A549 (cell line): Measurements from ENCODE around the gene RAB29. TPM values are rescaled to one million over a fixed set of nuclear protein-coding genes. Genes with fewer than 3 reads are reported as not detected.

ENCODE experiments used
- ATAC-seq, 2 experiments: fragments of 200-7000 bp in 1 of 2; fragments of >200 bp in 1 of 2; cut with Nextera tagmentation in 1 of 2; cut with Tn5 transposase in 1 of 2; 3 replicates each; pipeline versions ENCODE4 v1.8.0 to v1.9.1; 2018 to 2020; ENCODE audit warnings: mild to moderate bottlenecking in 1 of 2, moderate library complexity in 1 of 2
- CTCF ChIA-PET: fragments of 300-600 bp; sonication (Branson Sonifier 250); formaldehyde crosslinking; extraction: SDS; loops from one replicate; lab custom pipeline; 2021; ENCODE audit warnings: antibody characterized with exemption, inconsistent platforms; lab: Yijun Ruan, JAX
- POLR2A ChIA-PET: fragments of 350-600 bp; formaldehyde crosslinking; extraction: SDS; loops from one replicate; lab custom pipeline; 2021; ENCODE audit warnings: antibody characterized with exemption, inconsistent platforms; lab: Yijun Ruan, JAX
- DNase-seq, 2 experiments: peaks; one replicate each; pipeline versions ENCODE4 v3.0.0 to v3.0.0-alpha.2; 2011 to 2016; ENCODE audit warnings: low read depth in 1 of 2, low spot score in 1 of 2
- FAIRE-seq: peaks from 2 replicates; lab custom pipeline; 2011; peaks lifted over from hg19 to GRCh38; lab: Jason Lieb, UNC
- H3K27ac ChIP-seq, 2 experiments: fragments of >200 bp; sonication (Bioruptor Twin); formaldehyde crosslinking; 3 replicates each; pipeline ENCODE4 v1.5.1; 2016 to 2017
- H3K4me1 ChIP-seq: fragments of >200 bp; sonication (Bioruptor Twin); formaldehyde crosslinking; 3 replicates; pipeline ENCODE4 v1.6.1; 2016
- H3K4me2 ChIP-seq: fragments of >200 bp; sonication (Bioruptor Twin); formaldehyde crosslinking; 3 replicates; pipeline ENCODE4 v1.6.1; 2016
- H3K4me3 ChIP-seq: fragments of >200 bp; sonication (Bioruptor Twin); formaldehyde crosslinking; 3 replicates; pipeline ENCODE4 v1.5.1; 2016
- H3K9me3 ChIP-seq: fragments of >200 bp; sonication (Bioruptor Twin); formaldehyde crosslinking; 3 replicates; pipeline ENCODE4 v1.6.1; 2016
- BHLHE40 ChIP-seq: IDR thresholded peaks from 2 replicates; pipeline ENCODE4 v1.6.1; 2012; ENCODE audit warnings: low read depth, low read length, inconsistent platforms
- CEBPB ChIP-seq, 2 experiments: fragments of >200 bp in 1 of 2; sonication (Bioruptor Twin) in 1 of 2; formaldehyde crosslinking in 1 of 2; IDR thresholded peaks; 2 replicates each; pipeline ENCODE4 v1.6.1; 2012 to 2016
- CHD2 ChIP-seq: fragments of 150-350 bp; IDR thresholded peaks from 2 replicates; pipeline ENCODE4 v1.6.1; 2014; ENCODE audit warnings: low read length; ENCODE audit not compliant: partially characterized antibody
- EHF ChIP-seq: fragments of 250-450 bp; sonication (Bioruptor Pico); IDR thresholded peaks from 2 replicates; pipeline ENCODE4 v1.5.0; 2020; ENCODE audit warnings: mild to moderate bottlenecking
- ESRRA ChIP-seq: fragments of 150-350 bp; IDR thresholded peaks from 2 replicates; pipeline ENCODE4 v1.6.1; 2014; ENCODE audit warnings: mild to moderate bottlenecking, low read length, borderline replicate concordance
- FOSL2 ChIP-seq, 2 experiments: fragments of 450-650 bp in 1 of 2; fragments of >200 bp in 1 of 2; sonication (Bioruptor Twin) in 1 of 2; formaldehyde crosslinking; IDR thresholded peaks; 2 replicates each; pipeline versions ENCODE4 v1.5.0 to v1.6.1; 2016 to 2020; ENCODE audit warnings: mild to moderate bottlenecking in 1 of 2, moderate library complexity in 1 of 2
- HDAC2 ChIP-seq: fragments of 200-600 bp; sonication (generic); IDR thresholded peaks from 2 replicates; pipeline ENCODE4 v1.6.1; 2016
- HOXB13 ChIP-seq: fragments of 250-450 bp; sonication (Bioruptor Pico); IDR thresholded peaks from 2 replicates; pipeline ENCODE4 v1.5.0; 2020; ENCODE audit warnings: low read depth, mild to moderate bottlenecking, moderate library complexity
- HOXB5 ChIP-seq: fragments of 250-450 bp; sonication (Bioruptor Pico); IDR thresholded peaks from 2 replicates; pipeline ENCODE4 v1.5.0; 2020; ENCODE audit warnings: mild to moderate bottlenecking, moderate library complexity
- KDM5A ChIP-seq: fragments of 200-600 bp; sonication (generic); IDR thresholded peaks from 2 replicates; pipeline ENCODE4 v1.6.1; 2016; ENCODE audit warnings: antibody characterized with exemption, mild to moderate bottlenecking
- MAFK ChIP-seq: fragments of 450-650 bp; IDR thresholded peaks from 2 replicates; pipeline ENCODE4 v1.6.1; 2014; ENCODE audit not compliant: partially characterized antibody
- MYC ChIP-seq: IDR thresholded peaks from 2 replicates; pipeline ENCODE4 v1.6.1; 2012; ENCODE audit warnings: mild to moderate bottlenecking, inconsistent platforms, low read length, improper control_type of control experiment, borderline replicate concordance
- POLR2A ChIP-seq: IDR thresholded peaks from 2 replicates; pipeline ENCODE4 v1.6.1; 2012; ENCODE audit warnings: mild to moderate bottlenecking, low read length
- RAD21 ChIP-seq, 2 experiments: fragments of >200 bp in 1 of 2; sonication (Bioruptor Twin) in 1 of 2; formaldehyde crosslinking in 1 of 2; IDR thresholded peaks in 1 of 2; conservative IDR thresholded peaks in 1 of 2; 2 replicates in 1 of 2; 3 replicates in 1 of 2; pipeline ENCODE4 v1.6.1; 2012 to 2018; ENCODE audit warnings: inconsistent platforms in 1 of 2
- RCOR1 ChIP-seq: fragments of 150-350 bp; IDR thresholded peaks from 2 replicates; pipeline ENCODE4 v1.6.1; 2014; ENCODE audit warnings: antibody characterized with exemption, low read length, low read depth
- ZNF302 ChIP-seq: fragments of 250-450 bp; sonication (Bioruptor Pico); IDR thresholded peaks from 2 replicates; pipeline ENCODE4 v1.9.0; 2021; ENCODE audit warnings: inconsistent platforms, mild to moderate bottlenecking, moderate library complexity
- ZSCAN20 ChIP-seq: fragments of 250-450 bp; sonication (Bioruptor Pico); IDR thresholded peaks from 2 replicates; pipeline ENCODE4 v1.8.0; 2022; ENCODE audit warnings: mild to moderate bottlenecking, moderate library complexity
- WGBS: methylation state at CpG from one replicate; pipeline ENCODE4 v1.1.6; 2017; ENCODE audit errors: missing lambda C conversion rate; 5-methylcytosine and 5-hydroxymethylcytosine counted together
- polyA plus RNA-seq, 4 experiments: library from polyadenylated mRNA; depleted of rRNA in 3 of 4; stranded (reverse); fragments of >200 nt; fragmentation: RNase III in 1 of 4; extraction: RNeasy Plus Mini Kit Qiagen cat#74134 plus additional on column Dnase treatment in 1 of 4; gene quantifications; 2 replicates in 3 of 4; 3 replicates in 1 of 4; pipeline ENCODE4 v1.2.3, GENCODE V29; 2011 to 2017
- TF ChIP-seq, protein P1 (sequence below): fragments of 250-450 bp; sonication (Bioruptor Pico); IDR thresholded peaks from 2 replicates; pipeline ENCODE4 v1.5.0; 2020; ENCODE audit warnings: low read depth, mild to moderate bottlenecking, moderate library complexity
- TF ChIP-seq, protein P2 (sequence below): fragments of 200-600 bp; sonication (generic); IDR thresholded peaks from 2 replicates; pipeline ENCODE4 v1.6.1; 2016; ENCODE audit warnings: antibody characterized with exemption, mild to moderate bottlenecking, moderate library complexity
- TF ChIP-seq, protein P3 (sequence below): fragments of >200 bp; sonication (Bioruptor Twin); formaldehyde crosslinking; IDR thresholded peaks from 2 replicates; pipeline ENCODE4 v1.6.1; 2016
- TF ChIP-seq, protein P4 (sequence below): fragments of 150-350 bp; IDR thresholded peaks from 2 replicates; pipeline ENCODE4 v1.6.1; 2014; ENCODE audit warnings: low read depth, mild to moderate bottlenecking, low read length

RAB29 gene
- polyA plus RNA-seq, 2 of the 4 experiments (the other 2 are of a cell fraction), result 9.8 to 17.9 TPM

DNA sequence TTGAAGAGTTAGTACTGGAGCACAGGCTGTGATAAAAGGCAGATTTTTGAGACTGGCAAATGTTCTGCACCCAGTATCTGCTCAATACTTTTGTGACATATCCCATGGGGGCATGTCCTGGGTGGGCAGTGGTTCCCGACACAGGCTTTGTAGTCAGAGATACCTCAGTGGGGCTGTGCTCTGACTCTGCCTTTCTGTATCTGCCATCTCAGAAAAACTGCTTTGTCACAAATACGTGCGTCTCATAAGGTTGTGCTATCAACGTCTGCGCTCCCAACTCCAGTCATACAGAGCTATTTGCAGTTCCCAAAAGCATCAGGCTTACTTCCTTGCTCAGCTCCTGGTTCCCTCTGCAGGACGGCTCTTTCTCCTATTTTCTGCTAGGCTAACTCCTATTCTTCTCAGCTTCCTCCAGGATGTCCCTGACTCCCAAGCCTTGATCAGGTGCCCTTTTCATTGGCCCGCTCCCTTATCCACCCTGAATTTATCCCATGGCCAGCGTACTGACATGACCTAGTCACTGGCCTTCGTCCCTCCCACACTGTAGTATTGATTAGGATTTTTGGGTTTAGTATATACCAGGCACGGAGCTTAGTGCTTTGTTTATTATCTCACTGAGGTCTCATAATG lies 12.1 kb upstream of the RAB29 start:
- no peaks in the 10 kb centered on the region for H3K4me1 ChIP-seq
- TF ChIP-seq ZSCAN20 (CRISPR knock-in tag) (no peak), POLR2A (no peak), KDM5A (no peak), EHF (CRISPR knock-in tag) (no peak), ZNF302 (CRISPR knock-in tag) (no peak), HDAC2 (no peak), HOXB13 (no peak), RCOR1 (no peak), BHLHE40 (no peak), CHD2 (no peak), MYC (no peak), RAD21 (conservative IDR thresholded peaks at IDR 0.05 in 1 of 2, IDR thresholded peaks at IDR 0.05 in 1 of 2) (no peak), MAFK (no peak), ESRRA (no peak), FOSL2 (IDR thresholded peaks at IDR 0.05) (no peak), FOSL2 (CRISPR knock-in tag; IDR thresholded peaks at IDR 0.05) (no peak), HOXB5 (no peak)
- TF ChIP-seq, protein P1, sequence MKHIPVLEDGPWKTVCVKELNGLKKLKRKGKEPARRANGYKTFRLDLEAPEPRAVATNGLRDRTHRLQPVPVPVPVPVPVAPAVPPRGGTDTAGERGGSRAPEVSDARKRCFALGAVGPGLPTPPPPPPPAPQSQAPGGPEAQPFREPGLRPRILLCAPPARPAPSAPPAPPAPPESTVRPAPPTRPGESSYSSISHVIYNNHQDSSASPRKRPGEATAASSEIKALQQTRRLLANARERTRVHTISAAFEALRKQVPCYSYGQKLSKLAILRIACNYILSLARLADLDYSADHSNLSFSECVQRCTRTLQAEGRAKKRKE (CRISPR knock-in tag), result no peak
- TF ChIP-seq, protein P2, sequence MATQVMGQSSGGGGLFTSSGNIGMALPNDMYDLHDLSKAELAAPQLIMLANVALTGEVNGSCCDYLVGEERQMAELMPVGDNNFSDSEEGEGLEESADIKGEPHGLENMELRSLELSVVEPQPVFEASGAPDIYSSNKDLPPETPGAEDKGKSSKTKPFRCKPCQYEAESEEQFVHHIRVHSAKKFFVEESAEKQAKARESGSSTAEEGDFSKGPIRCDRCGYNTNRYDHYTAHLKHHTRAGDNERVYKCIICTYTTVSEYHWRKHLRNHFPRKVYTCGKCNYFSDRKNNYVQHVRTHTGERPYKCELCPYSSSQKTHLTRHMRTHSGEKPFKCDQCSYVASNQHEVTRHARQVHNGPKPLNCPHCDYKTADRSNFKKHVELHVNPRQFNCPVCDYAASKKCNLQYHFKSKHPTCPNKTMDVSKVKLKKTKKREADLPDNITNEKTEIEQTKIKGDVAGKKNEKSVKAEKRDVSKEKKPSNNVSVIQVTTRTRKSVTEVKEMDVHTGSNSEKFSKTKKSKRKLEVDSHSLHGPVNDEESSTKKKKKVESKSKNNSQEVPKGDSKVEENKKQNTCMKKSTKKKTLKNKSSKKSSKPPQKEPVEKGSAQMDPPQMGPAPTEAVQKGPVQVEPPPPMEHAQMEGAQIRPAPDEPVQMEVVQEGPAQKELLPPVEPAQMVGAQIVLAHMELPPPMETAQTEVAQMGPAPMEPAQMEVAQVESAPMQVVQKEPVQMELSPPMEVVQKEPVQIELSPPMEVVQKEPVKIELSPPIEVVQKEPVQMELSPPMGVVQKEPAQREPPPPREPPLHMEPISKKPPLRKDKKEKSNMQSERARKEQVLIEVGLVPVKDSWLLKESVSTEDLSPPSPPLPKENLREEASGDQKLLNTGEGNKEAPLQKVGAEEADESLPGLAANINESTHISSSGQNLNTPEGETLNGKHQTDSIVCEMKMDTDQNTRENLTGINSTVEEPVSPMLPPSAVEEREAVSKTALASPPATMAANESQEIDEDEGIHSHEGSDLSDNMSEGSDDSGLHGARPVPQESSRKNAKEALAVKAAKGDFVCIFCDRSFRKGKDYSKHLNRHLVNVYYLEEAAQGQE, result no peak
- TF ChIP-seq, protein P3, sequence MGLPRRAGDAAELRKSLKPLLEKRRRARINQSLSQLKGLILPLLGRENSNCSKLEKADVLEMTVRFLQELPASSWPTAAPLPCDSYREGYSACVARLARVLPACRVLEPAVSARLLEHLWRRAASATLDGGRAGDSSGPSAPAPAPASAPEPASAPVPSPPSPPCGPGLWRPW, result no peak
- TF ChIP-seq, protein P4, sequence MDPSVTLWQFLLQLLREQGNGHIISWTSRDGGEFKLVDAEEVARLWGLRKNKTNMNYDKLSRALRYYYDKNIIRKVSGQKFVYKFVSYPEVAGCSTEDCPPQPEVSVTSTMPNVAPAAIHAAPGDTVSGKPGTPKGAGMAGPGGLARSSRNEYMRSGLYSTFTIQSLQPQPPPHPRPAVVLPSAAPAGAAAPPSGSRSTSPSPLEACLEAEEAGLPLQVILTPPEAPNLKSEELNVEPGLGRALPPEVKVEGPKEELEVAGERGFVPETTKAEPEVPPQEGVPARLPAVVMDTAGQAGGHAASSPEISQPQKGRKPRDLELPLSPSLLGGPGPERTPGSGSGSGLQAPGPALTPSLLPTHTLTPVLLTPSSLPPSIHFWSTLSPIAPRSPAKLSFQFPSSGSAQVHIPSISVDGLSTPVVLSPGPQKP, result no peak
- FAIRE-seq (no peak), DNase-seq (no peak), ATAC-seq (no peak)
- 89% methylated on average over 10 of the region's 10 CpGs for WGBS
- ChIA-PET POLR2A (no interaction called here), CTCF (interaction anchor here (1.4 to 17.3 kb wide), 5 partner anchors 76 to 195 kb away, joined by 3 to 371 read pairs (median 9); no protein-coding TSS in a partner anchor)
- no peak overlapping the region for H3K4me3 ChIP-seq
- H3K27ac ChIP-seq, result no peak overlapping the region
- H3K4me2 ChIP-seq, result no peak overlapping the region
- no peaks in the 10 kb centered on the region for H3K9me3 ChIP-seq

DNA sequence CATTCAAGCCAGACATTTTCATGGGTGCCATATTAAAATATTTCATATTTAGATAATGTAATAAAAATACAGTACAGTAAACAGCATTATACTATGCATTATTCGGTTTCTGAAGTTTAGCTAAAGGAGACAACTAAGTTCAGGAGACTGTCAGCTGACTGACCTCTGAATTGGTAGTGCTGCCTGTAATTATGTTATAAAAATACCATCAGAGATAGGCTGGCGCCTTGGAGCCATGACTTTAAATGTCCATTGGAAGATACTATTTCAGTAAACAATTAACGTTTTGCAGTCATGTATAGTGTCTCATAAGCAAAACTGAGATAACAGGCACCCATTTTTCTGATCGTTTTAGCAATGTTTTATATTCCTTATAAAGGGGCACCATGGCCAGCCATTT lies 11.3 kb upstream of the RAB29 start:
- no peak overlapping the region for H3K4me3 ChIP-seq
- WGBS, result 51% methylated on average over 4 of the region's 4 CpGs
- no peak for TF ChIP-seq CEBPB (IDR thresholded peaks at IDR 0.05)
- TF ChIP-seq, protein P4, result no peak
- TF ChIP-seq EHF (CRISPR knock-in tag), result no peak
- ChIA-PET POLR2A (no interaction called here), CTCF (interaction anchor here (0.6 to 17.3 kb wide), 3 partner anchors 15 to 195 kb away, joined by 3 to 371 read pairs (median 3); no protein-coding TSS in a partner anchor)
- FAIRE-seq (no peak), DNase-seq (no peak), ATAC-seq (no peak)
- H3K27ac ChIP-seq, result no peak overlapping the region
- H3K4me2 ChIP-seq, result no peak overlapping the region
- H3K9me3 ChIP-seq, result no peaks in the 10 kb centered on the region
- no peaks in the 10 kb centered on the region for H3K4me1 ChIP-seq
